HepG2 (cell line): Measurements from ENCODE around the gene PHYH. TPM values are rescaled to one million over a fixed set of nuclear protein-coding genes. Genes with fewer than 3 reads are reported as not detected.
A peak's percentile ranks its signal among the peaks of the same experiment; 100 is the strongest.

ENCODE experiments used
- CCAR2 ChIP-seq: fragments of 200-400 bp; formaldehyde crosslinking; optimal IDR thresholded peaks from 2 replicates; pipeline ENCODE3; 2018; ENCODE audit warnings: low read depth, mild to moderate bottlenecking, low read length, moderate library complexity
- FOXP1 ChIP-seq, 2 experiments: fragments of 450-650 bp in 1 of 2; IDR thresholded peaks; 2 replicates each; pipeline ENCODE4 v1.6.1; 2017 to 2018; ENCODE audit warnings: antibody characterized with exemption in 1 of 2
- HCFC1 ChIP-seq: fragments of 150-350 bp; IDR thresholded peaks from 2 replicates; pipeline ENCODE4 v1.6.1; 2014; ENCODE audit warnings: low read depth, low read length
- HIC2 ChIP-seq: sonication (generic); formaldehyde crosslinking; IDR thresholded peaks from 2 replicates; pipeline ENCODE4 v1.9.0; 2022; ENCODE audit warnings: low read depth, missing genetic modification reagents
- MBNL3 ChIP-seq: fragments of 250-450 bp; sonication (Bioruptor Pico); conservative IDR thresholded peaks from 2 replicates; pipeline ENCODE4 v1.8.0; 2022; ENCODE audit warnings: mild to moderate bottlenecking, inconsistent platforms
- MTF2 ChIP-seq: sonication (generic); formaldehyde crosslinking; IDR thresholded peaks from 2 replicates; pipeline ENCODE4 v1.5.0; 2020; ENCODE audit warnings: missing genetic modification reagents, borderline replicate concordance
- NFE2L1 ChIP-seq: sonication (generic); formaldehyde crosslinking; IDR thresholded peaks from 2 replicates; pipeline ENCODE4 v1.4.0; 2020; ENCODE audit warnings: missing genetic modification reagents, mild to moderate bottlenecking, borderline replicate concordance
- NFRKB ChIP-seq: fragments of 450-650 bp; IDR thresholded peaks from 2 replicates; pipeline ENCODE4 v1.6.1; 2017
- SMAD3 ChIP-seq: sonication (generic); formaldehyde crosslinking; IDR thresholded peaks from 2 replicates; pipeline ENCODE4 v1.4.0; 2020; ENCODE audit warnings: missing genetic modification reagents
- SP5 ChIP-seq: IDR thresholded peaks from 2 replicates; pipeline ENCODE4 v1.6.1; 2016; ENCODE audit warnings: low read depth, borderline replicate concordance
- SYNCRIP ChIP-seq: fragments of 200-400 bp; formaldehyde crosslinking; IDR thresholded peaks from 2 replicates; pipeline ENCODE4 v1.6.1; 2018; ENCODE audit warnings: mild to moderate bottlenecking, low read depth, low read length; ENCODE audit not compliant: insufficient read depth
- TIGD3 ChIP-seq: sonication (generic); formaldehyde crosslinking; IDR thresholded peaks from 2 replicates; pipeline ENCODE4 v1.5.1; 2020; ENCODE audit warnings: mild to moderate bottlenecking, missing genetic modification reagents, borderline replicate concordance
- ZNF224 ChIP-seq: sonication (generic); formaldehyde crosslinking; IDR thresholded peaks from 2 replicates; pipeline ENCODE4 v1.5.0; 2020; ENCODE audit warnings: mild to moderate bottlenecking, missing genetic modification reagents
- ZNF605 ChIP-seq: sonication (generic); formaldehyde crosslinking; IDR thresholded peaks from 2 replicates; pipeline ENCODE4 v1.8.0; 2022; ENCODE audit warnings: mild to moderate bottlenecking, missing genetic modification reagents
- ZNF891 ChIP-seq: sonication (generic); formaldehyde crosslinking; IDR thresholded peaks from 2 replicates; pipeline ENCODE4 v1.5.0; 2020; ENCODE audit warnings: mild to moderate bottlenecking, missing genetic modification reagents
- ZSCAN29 ChIP-seq: sonication (generic); formaldehyde crosslinking; conservative IDR thresholded peaks from 2 replicates; pipeline ENCODE4 v1.4.0; 2020; ENCODE audit warnings: mild to moderate bottlenecking, missing genetic modification reagents
- polyA plus RNA-seq, 8 experiments: library from polyadenylated mRNA; depleted of rRNA in 3 of 8; stranded (reverse) in 7 of 8; unstranded in 1 of 8; fragments of >200 nt; fragmentation: Illumina TruSeq in 4 of 8; extraction: Trizol in 4 of 8; gene quantifications; 2 replicates each; pipeline versions ENCODE4 v1.2.1 to v1.2.3, GENCODE V29; 2011 to 2016; ENCODE audit warnings: low read depth in 4 of 8, missing spikeins in 1 of 8, mixed read lengths in 1 of 8; ENCODE audit not compliant: insufficient read depth in 1 of 8
- total RNA-seq, 5 experiments: library from RNA; depleted of rRNA; stranded (reverse); fragments of >200 nt; fragmentation: Illumina TruSeq; extraction: Trizol; gene quantifications; 2 replicates each; pipeline ENCODE4 v1.2.3, GENCODE V29; 2016; ENCODE audit warnings: low read depth in 1 of 5
- TF ChIP-seq, protein P1 (sequence below): sonication (generic); formaldehyde crosslinking; IDR thresholded peaks from 2 replicates; pipeline ENCODE4 v1.5.1; 2020; ENCODE audit warnings: mild to moderate bottlenecking, missing genetic modification reagents
- TF ChIP-seq, protein P2 (sequence below): sonication (generic); formaldehyde crosslinking; IDR thresholded peaks from 2 replicates; pipeline ENCODE4 v1.9.0; 2021; ENCODE audit warnings: missing genetic modification reagents, borderline replicate concordance
- TF ChIP-seq, protein P3 (sequence below): IDR thresholded peaks from 2 replicates; pipeline ENCODE4 v1.6.1; 2016; ENCODE audit warnings: low read depth, control low read depth

Gene PHYH
- total and polyA plus RNA-seq, 2 of the 13 experiments (the other 11 are each of a cell fraction or from before 2014, with no cell fraction given): 27.2 to 34.5 TPM

DNA sequence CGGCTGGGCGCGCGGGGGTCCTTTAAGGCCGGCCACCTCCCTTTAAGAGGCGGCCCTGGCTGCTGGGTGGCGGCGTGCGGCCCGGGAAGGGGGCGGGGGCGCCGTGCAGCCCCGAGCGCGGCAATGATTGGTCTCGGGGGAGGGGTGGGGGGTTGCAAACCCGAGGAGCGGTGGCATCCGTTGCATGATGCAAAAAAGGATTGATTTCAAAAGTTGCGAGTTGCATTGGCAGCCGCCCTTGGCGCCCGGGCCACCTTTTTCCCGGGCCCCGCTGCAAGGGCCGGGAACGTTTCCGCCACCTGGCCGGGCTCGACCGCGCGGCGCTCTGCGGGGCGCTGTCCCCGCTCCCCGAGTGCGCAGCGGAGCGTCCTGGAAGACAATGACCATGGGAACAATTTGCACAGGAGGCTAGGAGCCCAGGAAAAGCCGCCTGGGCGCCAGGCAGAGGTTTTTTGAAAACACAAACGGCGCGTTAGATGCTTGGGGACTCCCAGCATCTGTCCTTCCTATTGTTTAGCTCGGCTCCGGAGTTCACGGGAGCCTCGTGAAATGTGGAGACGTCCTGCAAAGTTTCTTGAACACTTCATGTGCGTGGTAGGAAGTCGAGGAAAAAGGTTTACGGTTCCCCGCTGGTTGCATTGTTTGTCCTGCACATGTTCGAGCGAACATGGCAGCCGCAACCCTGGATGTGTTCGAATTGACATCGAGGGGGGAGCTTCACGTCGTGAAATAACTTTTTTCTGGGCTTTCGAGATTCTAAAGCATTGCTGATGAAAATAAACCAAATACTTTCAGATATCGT is 48.6 kb upstream of the PHYH start, which contains the start of gene SEPHS1 (continued):
- TF ChIP-seq HIC2 (CRISPR knock-in tag): no peak
- TF ChIP-seq ZNF224: no peak
- TF ChIP-seq ZSCAN29: no peak
- TF ChIP-seq CCAR2: no peak
- TF ChIP-seq SMAD3 (CRISPR knock-in tag): no peak
- no peak for TF ChIP-seq TIGD3 (CRISPR knock-in tag)
- TF ChIP-seq MBNL3: no peak
- TF ChIP-seq, protein P1, sequence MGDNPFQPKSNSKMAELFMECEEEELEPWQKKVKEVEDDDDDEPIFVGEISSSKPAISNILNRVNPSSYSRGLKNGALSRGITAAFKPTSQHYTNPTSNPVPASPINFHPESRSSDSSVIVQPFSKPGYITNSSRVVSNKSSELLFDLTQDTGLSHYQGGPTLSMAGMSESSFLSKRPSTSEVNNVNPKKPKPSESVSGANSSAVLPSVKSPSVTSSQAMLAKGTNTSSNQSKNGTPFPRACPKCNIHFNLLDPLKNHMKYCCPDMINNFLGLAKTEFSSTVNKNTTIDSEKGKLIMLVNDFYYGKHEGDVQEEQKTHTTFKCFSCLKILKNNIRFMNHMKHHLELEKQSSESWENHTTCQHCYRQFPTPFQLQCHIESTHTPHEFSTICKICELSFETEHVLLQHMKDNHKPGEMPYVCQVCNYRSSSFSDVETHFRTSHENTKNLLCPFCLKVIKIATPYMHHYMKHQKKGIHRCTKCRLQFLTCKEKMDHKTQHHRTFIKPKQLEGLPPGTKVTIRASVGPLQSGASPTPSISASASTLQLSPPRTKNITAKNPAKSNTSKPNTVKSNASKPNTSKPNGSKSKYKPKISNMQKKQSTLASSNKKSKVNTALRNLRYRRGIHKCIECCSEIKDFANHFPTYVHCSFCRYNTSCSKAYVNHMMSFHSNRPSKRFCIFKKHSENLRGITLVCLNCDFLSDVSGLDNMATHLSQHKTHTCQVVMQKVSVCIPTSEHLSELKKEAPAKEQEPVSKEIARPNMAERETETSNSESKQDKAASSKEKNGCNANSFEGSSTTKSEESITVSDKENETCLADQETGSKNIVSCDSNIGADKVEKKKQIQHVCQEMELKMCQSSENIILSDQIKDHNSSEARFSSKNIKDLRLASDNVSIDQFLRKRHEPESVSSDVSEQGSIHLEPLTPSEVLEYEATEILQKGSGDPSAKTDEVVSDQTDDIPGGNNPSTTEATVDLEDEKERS: no peak
- TF ChIP-seq, protein P2, sequence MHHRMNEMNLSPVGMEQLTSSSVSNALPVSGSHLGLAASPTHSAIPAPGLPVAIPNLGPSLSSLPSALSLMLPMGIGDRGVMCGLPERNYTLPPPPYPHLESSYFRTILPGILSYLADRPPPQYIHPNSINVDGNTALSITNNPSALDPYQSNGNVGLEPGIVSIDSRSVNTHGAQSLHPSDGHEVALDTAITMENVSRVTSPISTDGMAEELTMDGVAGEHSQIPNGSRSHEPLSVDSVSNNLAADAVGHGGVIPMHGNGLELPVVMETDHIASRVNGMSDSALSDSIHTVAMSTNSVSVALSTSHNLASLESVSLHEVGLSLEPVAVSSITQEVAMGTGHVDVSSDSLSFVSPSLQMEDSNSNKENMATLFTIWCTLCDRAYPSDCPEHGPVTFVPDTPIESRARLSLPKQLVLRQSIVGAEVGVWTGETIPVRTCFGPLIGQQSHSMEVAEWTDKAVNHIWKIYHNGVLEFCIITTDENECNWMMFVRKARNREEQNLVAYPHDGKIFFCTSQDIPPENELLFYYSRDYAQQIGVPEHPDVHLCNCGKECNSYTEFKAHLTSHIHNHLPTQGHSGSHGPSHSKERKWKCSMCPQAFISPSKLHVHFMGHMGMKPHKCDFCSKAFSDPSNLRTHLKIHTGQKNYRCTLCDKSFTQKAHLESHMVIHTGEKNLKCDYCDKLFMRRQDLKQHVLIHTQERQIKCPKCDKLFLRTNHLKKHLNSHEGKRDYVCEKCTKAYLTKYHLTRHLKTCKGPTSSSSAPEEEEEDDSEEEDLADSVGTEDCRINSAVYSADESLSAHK (CRISPR knock-in tag): no peak
- TF ChIP-seq, protein P3, sequence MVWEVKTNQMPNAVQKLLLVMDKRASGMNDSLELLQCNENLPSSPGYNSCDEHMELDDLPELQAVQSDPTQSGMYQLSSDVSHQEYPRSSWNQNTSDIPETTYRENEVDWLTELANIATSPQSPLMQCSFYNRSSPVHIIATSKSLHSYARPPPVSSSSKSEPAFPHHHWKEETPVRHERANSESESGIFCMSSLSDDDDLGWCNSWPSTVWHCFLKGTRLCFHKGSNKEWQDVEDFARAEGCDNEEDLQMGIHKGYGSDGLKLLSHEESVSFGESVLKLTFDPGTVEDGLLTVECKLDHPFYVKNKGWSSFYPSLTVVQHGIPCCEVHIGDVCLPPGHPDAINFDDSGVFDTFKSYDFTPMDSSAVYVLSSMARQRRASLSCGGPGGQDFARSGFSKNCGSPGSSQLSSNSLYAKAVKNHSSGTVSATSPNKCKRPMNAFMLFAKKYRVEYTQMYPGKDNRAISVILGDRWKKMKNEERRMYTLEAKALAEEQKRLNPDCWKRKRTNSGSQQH (CRISPR knock-in tag): no peak
- TF ChIP-seq FOXP1 (IDR thresholded peaks at IDR 0.05): no peak
- no peak; the same call in 1 of the 2 replicates for TF ChIP-seq FOXP1 (CRISPR knock-in tag; IDR thresholded peaks at IDR 0.05)
- TF ChIP-seq SYNCRIP: no peak
- TF ChIP-seq HCFC1: no peak
- no peak for TF ChIP-seq NFRKB
- TF ChIP-seq MTF2 (CRISPR knock-in tag): no peak
- TF ChIP-seq ZNF891: no peak
- no peak; the same call in 1 of the 2 replicates for TF ChIP-seq SP5 (CRISPR knock-in tag)
- no peak for TF ChIP-seq NFE2L1
- TF ChIP-seq ZNF605 (CRISPR knock-in tag): 0 out of 2 replicates have a peak, but pooled peaks have one; percentile 53
